GM12875 (cell line): ENCODE data around the gene TXNDC12.

ENCODE experiments used
- H3K4me3 ChIP-seq: one replicate; pipeline ENCODE4 v1.5.1; 2011; ENCODE audit warnings: low read depth, low read length, control low read depth
- CTCF ChIP-seq: IDR thresholded peaks from 2 replicates; pipeline ENCODE4 v1.5.1; 2011; ENCODE audit warnings: low read depth, mild to moderate bottlenecking, control low read depth, inconsistent platforms, low read length, moderate library complexity, borderline replicate concordance; ENCODE audit not compliant: insufficient read depth

The TXNDC12 gene

GRCh38 chr1:52072291-52072690, 17.3 kb upstream of the TXNDC12 start:
- TF ChIP-seq CTCF: no peak
- H3K4me3 ChIP-seq: no peak overlapping the region

GRCh38 chr1:52070704-52071103, 15.7 kb upstream of the TXNDC12 start:
- TF ChIP-seq CTCF: no peak

GRCh38 chr1:52063192-52063591, 8.2 kb upstream of the TXNDC12 start:
- H3K4me3 ChIP-seq: no peak overlapping the region
- no peak for TF ChIP-seq CTCF

More at GRCh38 chr1:52070704-52071103, 15.7 kb upstream of the TXNDC12 start:
- H3K4me3 ChIP-seq: no peak overlapping the region

GRCh38 chr1:52060822-52061221, 5.8 kb upstream of the TXNDC12 start:
- H3K4me3 ChIP-seq: no peak overlapping the region
- no peak for TF ChIP-seq CTCF

- H3K4me3 ChIP-seq: no peak overlapping the region
- no peak for TF ChIP-seq CTCF
Measured at GRCh38 chr1:52059888-52060287, 4.9 kb upstream of the TXNDC12 start.

GRCh38 chr1:52059321-52059720, 4.3 kb upstream of the TXNDC12 start:
- no peak for TF ChIP-seq CTCF

GRCh38 chr1:52057876-52058415, 3.0 kb upstream of the TXNDC12 start:
- TF ChIP-seq CTCF: no peak
- H3K4me3 ChIP-seq: no peak overlapping the region

More at GRCh38 chr1:52059321-52059720, 4.3 kb upstream of the TXNDC12 start:
- H3K4me3 ChIP-seq: no peak overlapping the region
